Suprapubic skin (tissue), 4 donors: ENCODE data around the gene LAMA5. TPM values are rescaled to one million over a fixed set of nuclear protein-coding genes. Genes with fewer than 3 reads are reported as not detected.

Experiments
- DNase-seq, 2 donors: peaks; one replicate each; pipeline ENCODE4 v3.0.0-alpha.2; 2019; ENCODE audit warnings: low spot score in 2 of 2
- H3K27ac ChIP-seq: fragments of 200-600 bp; sonication (generic); one replicate; pipeline ENCODE4 v1.5.1; 2019
- H3K27me3 ChIP-seq: fragments of 200-600 bp; sonication (generic); one replicate; pipeline ENCODE4 v1.5.1; 2019
- H3K36me3 ChIP-seq: fragments of 200-600 bp; sonication (generic); one replicate; pipeline ENCODE4 v1.5.1; 2019
- H3K4me1 ChIP-seq: fragments of 200-600 bp; sonication (generic); one replicate; pipeline ENCODE4 v1.5.1; 2019
- H3K4me3 ChIP-seq: fragments of 200-600 bp; sonication (generic); one replicate; pipeline ENCODE4 v1.5.1; 2019; ENCODE audit warnings: mild to moderate bottlenecking
- H3K9me3 ChIP-seq: fragments of 200-600 bp; sonication (generic); one replicate; pipeline ENCODE4 v1.5.1; 2019
- EP300 ChIP-seq: sonication (generic); formaldehyde crosslinking; IDR thresholded peaks from one replicate; pipeline ENCODE4 v1.6.1; 2017; ENCODE audit warnings: antibody characterized with exemption
- POLR2A ChIP-seq, 2 donors: fragments of 450-650 bp; IDR thresholded peaks; one replicate each; pipeline ENCODE4 v1.6.1; 2017; ENCODE audit warnings: antibody characterized with exemption in 2 of 2, mild to moderate bottlenecking in 2 of 2, moderate library complexity in 2 of 2
- POLR2AphosphoS5 ChIP-seq, 3 donors: sonication (generic); formaldehyde crosslinking; IDR thresholded peaks; one replicate each; pipeline ENCODE4 v1.6.1; 2017; ENCODE audit warnings: antibody characterized with exemption in 3 of 3
- WGBS: methylation state at CpG from one replicate; pipeline ENCODE4 v1.1.5; 2018; 5-methylcytosine and 5-hydroxymethylcytosine counted together
- total RNA-seq, 4 donors: library from RNA; depleted of rRNA; stranded (reverse); fragments of >200 nt; gene quantifications; one replicate each; pipeline ENCODE4 v1.1.0, GENCODE V29; 2016
- TF ChIP-seq, protein P1 (sequence below), 2 donors: fragments of 200-600 bp in 1 of 2; fragments of 450-650 bp in 1 of 2; sonication (generic) in 1 of 2; IDR thresholded peaks; one replicate each; pipeline ENCODE4 v1.5.1; 2016 to 2019; ENCODE audit warnings: antibody characterized with exemption in 2 of 2, mild to moderate bottlenecking in 1 of 2, moderate library complexity in 1 of 2

LAMA5 gene
- total RNA-seq, 4 donors from 2014 or later = 200 to 623 (median 316) TPM

DNA sequence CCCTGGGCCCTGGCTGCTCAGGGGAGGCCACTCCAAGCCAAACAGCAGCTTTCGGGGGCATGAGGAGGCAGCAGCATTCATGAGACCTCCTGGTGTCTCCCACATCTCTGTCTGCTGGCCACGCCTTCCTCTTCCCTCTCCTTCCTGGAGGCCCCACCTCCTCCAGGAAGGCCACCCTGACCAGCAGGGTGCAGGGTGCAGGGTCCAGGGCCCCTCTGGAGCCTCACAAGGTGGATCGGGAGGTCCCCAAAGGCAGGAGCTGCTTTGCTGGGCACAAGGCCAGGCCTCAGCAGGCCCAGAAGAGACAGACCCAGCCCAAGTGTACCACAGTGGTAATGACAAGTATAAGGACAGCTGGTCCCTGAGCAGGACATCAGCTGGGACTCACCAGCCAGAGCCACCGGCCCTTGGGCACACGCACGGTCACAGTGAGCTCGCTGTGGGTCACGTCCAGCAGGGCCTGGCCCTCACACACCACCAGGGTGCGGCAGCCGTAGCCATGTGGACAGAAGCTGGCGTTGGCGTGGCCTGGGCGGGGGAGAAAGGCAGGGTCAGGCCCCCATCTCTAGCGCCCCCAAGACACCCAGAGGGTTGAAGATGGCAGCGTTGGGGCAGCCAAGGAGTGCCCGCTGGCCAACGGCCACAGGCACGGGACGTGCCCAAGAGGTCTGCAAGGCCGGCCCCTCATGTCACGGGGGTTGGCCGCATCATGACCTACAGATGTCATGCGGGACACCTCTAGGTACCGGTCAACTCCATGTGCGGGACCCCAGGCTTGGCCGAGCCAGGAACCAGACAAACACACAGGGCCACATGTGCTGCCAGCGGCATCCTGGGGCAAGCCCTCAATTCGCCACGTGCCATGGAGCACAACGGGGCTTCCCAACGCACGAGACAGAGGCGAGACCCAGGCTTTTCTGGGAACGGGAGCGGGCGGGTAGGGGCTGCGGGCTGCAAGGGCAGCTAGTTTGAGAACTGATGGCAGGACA, 37.4 kb downstream of the LAMA5 start:
- Histone ChIP-seq H3K36me3 (peaks cover 100% of the 10 kb centered on the region), H3K27me3 (no peaks in the 10 kb centered on the region), H3K9me3 (no peaks in the 10 kb centered on the region), H3K4me3 (no peak overlapping the region), H3K27ac (no peak overlapping the region), H3K4me1 (no peaks in the 10 kb centered on the region)
- WGBS = 95% methylated on average over 7 of the region's 37 CpGs
- TF ChIP-seq EP300 = no peak
- TF ChIP-seq, protein P1, sequence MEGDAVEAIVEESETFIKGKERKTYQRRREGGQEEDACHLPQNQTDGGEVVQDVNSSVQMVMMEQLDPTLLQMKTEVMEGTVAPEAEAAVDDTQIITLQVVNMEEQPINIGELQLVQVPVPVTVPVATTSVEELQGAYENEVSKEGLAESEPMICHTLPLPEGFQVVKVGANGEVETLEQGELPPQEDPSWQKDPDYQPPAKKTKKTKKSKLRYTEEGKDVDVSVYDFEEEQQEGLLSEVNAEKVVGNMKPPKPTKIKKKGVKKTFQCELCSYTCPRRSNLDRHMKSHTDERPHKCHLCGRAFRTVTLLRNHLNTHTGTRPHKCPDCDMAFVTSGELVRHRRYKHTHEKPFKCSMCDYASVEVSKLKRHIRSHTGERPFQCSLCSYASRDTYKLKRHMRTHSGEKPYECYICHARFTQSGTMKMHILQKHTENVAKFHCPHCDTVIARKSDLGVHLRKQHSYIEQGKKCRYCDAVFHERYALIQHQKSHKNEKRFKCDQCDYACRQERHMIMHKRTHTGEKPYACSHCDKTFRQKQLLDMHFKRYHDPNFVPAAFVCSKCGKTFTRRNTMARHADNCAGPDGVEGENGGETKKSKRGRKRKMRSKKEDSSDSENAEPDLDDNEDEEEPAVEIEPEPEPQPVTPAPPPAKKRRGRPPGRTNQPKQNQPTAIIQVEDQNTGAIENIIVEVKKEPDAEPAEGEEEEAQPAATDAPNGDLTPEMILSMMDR (IDR thresholded peaks at IDR 0.05) = no peak
- TF ChIP-seq POLR2AphosphoS5 (IDR thresholded peaks at IDR 0.05) = no peak
- TF ChIP-seq POLR2A (IDR thresholded peaks at IDR 0.05) = no peak
- DNase-seq = no peak

DNA sequence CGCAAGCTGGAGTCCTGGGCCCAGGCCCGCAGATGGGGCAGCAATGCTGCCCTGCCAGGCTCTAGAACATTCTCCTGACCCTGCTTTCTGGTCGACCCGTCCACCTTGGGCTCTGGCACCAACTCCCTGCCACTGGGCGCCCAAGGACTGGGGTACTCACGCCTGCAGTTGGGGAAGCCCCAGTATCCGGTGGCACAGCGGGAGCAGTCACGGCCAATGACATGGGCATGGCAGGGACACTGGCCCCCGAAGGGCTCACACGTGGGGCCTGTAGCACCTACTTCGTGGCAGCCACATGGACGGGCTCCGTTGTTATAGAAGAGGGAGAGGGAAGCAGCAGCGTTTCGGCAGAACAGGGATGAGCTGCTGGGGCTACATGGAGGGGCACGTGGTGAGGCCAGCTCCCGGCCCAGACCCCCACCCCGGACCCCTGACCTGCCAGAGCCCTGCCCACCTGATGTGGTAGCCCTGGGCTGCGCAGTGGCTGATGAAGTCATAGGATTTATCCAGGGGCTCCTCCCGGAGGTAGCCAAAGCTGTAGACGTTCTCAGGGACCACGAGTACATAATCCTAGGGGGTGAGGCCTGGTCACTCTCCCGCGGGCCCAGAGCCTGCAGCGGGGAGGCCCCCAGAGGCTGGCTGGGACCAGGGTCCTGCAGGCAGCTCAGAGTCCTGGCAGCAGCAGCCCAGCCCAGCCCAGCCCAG, 38.3 kb downstream of the LAMA5 start:
- Histone ChIP-seq H3K9me3 (no peaks in the 10 kb centered on the region), H3K27me3 (no peaks in the 10 kb centered on the region), H3K4me1 (peaks cover 2% of the 10 kb centered on the region), H3K27ac (no peak overlapping the region), H3K4me3 (no peak overlapping the region), H3K36me3 (peaks cover 100% of the 10 kb centered on the region)
- TF ChIP-seq POLR2AphosphoS5 (IDR thresholded peaks at IDR 0.05) = no peak
- TF ChIP-seq, protein P1 (IDR thresholded peaks at IDR 0.05) = no peak
- no peak for TF ChIP-seq EP300
- TF ChIP-seq POLR2A (IDR thresholded peaks at IDR 0.05) = no peak
- no peak for DNase-seq
- WGBS = 95% methylated on average over 4 of the region's 26 CpGs

- TF ChIP-seq, protein P1 (IDR thresholded peaks at IDR 0.05) = no peak
- TF ChIP-seq POLR2A (IDR thresholded peaks at IDR 0.05) (no peak), EP300 (no peak), POLR2AphosphoS5 (IDR thresholded peaks at IDR 0.05) (no peak)
- no peak for DNase-seq
- Histone ChIP-seq H3K27me3 (no peaks in the 10 kb centered on the region), H3K36me3 (peaks cover 98% of the 10 kb centered on the region), H3K27ac (no peak overlapping the region), H3K4me3 (no peak overlapping the region), H3K9me3 (no peaks in the 10 kb centered on the region), H3K4me1 (peaks cover 9% of the 10 kb centered on the region)
- WGBS = 88% methylated on average over 11 of the region's 33 CpGs
Measured at GRCh38 chr20:62327726-62328495, 39.2 kb downstream of the LAMA5 start.

DNA sequence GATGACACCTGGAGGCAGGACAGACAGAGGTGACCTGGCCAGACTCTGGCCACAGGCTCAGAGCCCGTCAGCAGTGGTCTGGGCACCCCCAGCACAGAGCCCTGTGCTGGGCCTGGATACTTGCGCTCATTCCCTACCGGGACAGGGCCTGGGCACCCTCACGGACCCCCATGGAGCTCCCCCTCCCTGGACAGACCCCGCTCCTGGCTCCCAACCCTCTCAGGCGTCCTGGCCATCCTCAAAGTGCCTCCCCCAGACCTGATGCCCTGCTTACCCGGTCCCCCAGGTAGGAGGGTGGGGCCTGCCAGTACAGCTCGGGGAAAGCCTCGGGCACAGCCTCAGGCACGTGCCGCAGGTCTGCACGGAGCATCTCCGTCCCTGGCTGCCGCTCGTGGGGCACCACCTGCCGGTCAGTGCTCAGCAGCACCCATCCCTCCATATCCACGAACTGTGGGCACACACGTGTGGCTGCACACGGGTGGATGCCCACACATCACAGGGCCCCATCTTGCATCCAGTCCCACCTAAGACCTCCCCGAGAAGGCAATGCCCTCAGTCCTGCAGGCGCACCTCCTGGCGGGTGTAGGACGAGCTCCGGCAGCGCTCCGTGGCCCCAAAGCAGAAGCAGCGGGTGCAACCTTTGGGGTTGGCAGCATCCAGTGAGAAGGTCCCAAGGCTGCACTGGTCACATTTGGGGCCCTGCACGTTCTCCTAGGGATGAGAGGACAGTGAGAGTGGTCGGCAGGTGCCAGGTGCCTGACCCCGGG, 40.0 kb downstream of the LAMA5 start:
- no peaks in the 10 kb centered on the region for H3K9me3 ChIP-seq
- peaks cover 96% of the 10 kb centered on the region for H3K36me3 ChIP-seq
- peaks cover 9% of the 10 kb centered on the region for H3K4me1 ChIP-seq
- no peak for DNase-seq
- WGBS = 89% methylated on average over 21 of the region's 30 CpGs
- TF ChIP-seq, protein P1 (IDR thresholded peaks at IDR 0.05) = no peak
- TF ChIP-seq POLR2AphosphoS5 (IDR thresholded peaks at IDR 0.05) (no peak), EP300 (no peak), POLR2A (IDR thresholded peaks at IDR 0.05) (no peak)
- no peak overlapping the region for H3K27ac ChIP-seq
- no peak overlapping the region for H3K4me3 ChIP-seq
- no peaks in the 10 kb centered on the region for H3K27me3 ChIP-seq
